CD4-positive, alpha-beta memory T cell (primary cell): ENCODE results near the gene MCM3AP. TPM values are rescaled to one million over a fixed set of nuclear protein-coding genes. Genes with fewer than 3 reads are reported as not detected.

ENCODE experiments used
- CTCF ChIA-PET: fragments of 350-600 bp; sonication (Branson Sonifier 250); formaldehyde crosslinking; loops from one replicate; lab custom pipeline; 2021; ENCODE audit warnings: inconsistent platforms; ENCODE audit not compliant: partially characterized antibody; lab: Charles Lee
- POLR2A ChIA-PET: fragments of 350-600 bp; sonication (Branson Sonifier 250); formaldehyde crosslinking; loops from one replicate; lab custom pipeline; 2021; ENCODE audit not compliant: partially characterized antibody; lab: Charles Lee
- DNase-seq, 5 donors: peaks; one replicate each; pipeline versions ENCODE4 v3.0.0 to v3.0.0-alpha.2; 2020 to 2022; ENCODE audit warnings: mixed read lengths in 1 of 5
- H3K27ac ChIP-seq: one replicate; pipeline ENCODE4 v1.7.0; 2013; ENCODE audit warnings: low read depth, low read length
- H3K27me3 ChIP-seq: 2 replicates; pipeline ENCODE4 v1.7.0; 2013; ENCODE audit warnings: mild to moderate bottlenecking, low read length, moderate library complexity; ENCODE audit not compliant: insufficient read depth
- H3K36me3 ChIP-seq: 2 replicates; pipeline ENCODE4 v1.7.0; 2013; ENCODE audit warnings: mild to moderate bottlenecking, low read length, moderate library complexity; ENCODE audit not compliant: insufficient read depth
- H3K4me1 ChIP-seq: 2 replicates; pipeline ENCODE4 v1.7.0; 2013; ENCODE audit warnings: mild to moderate bottlenecking, low read length, moderate library complexity; ENCODE audit not compliant: insufficient read depth
- H3K4me3 ChIP-seq, 2 donors: one replicate each; pipeline ENCODE4 v1.7.0; 2013; ENCODE audit warnings: low read length in 2 of 2, mild to moderate bottlenecking in 1 of 2
- H3K9me3 ChIP-seq, 2 donors: one replicate each; pipeline ENCODE4 v1.7.0; 2013; ENCODE audit warnings: low read length in 2 of 2, control low read depth in 1 of 2; ENCODE audit not compliant: control insufficient read depth in 1 of 2
- H3K27ac Mint-ChIP-seq, 7 donors: one replicate each; pipeline ENCODE4 v1.8.0; 2020 to 2021; ENCODE audit warnings: mixed read lengths in 7 of 7, mild to moderate bottlenecking in 6 of 7, inconsistent platforms in 3 of 7, moderate library complexity in 3 of 7
- H3K27me3 Mint-ChIP-seq, 2 donors: one replicate each; pipeline ENCODE4 v1.8.0; 2020 to 2021; ENCODE audit warnings: mixed read lengths in 2 of 2
- H3K36me3 Mint-ChIP-seq, 2 donors: one replicate each; pipeline ENCODE4 v1.8.0; 2020 to 2021; ENCODE audit warnings: mixed read lengths in 2 of 2, inconsistent platforms in 1 of 2, mild to moderate bottlenecking in 1 of 2
- H3K4me1 Mint-ChIP-seq, 4 donors: one replicate each; pipeline ENCODE4 v1.8.0; 2020 to 2021; ENCODE audit warnings: mixed read lengths in 4 of 4, mild to moderate bottlenecking in 1 of 4
- H3K4me3 Mint-ChIP-seq, 8 donors: one replicate each; pipeline ENCODE4 v1.8.0; 2020 to 2021; ENCODE audit warnings: mixed read lengths in 8 of 8, mild to moderate bottlenecking in 7 of 8, moderate library complexity in 6 of 8, inconsistent platforms in 3 of 8
- H3K9me3 Mint-ChIP-seq, 8 donors: one replicate each; pipeline ENCODE4 v1.8.0; 2020 to 2021; ENCODE audit warnings: mixed read lengths in 8 of 8, mild to moderate bottlenecking in 5 of 8, inconsistent platforms in 3 of 8, moderate library complexity in 1 of 8
- intact Hi-C: fragments of 100-400 bp; cut with micrococcal nuclease; formaldehyde crosslinking; loops from one replicate; pipeline ENCODE4 v1.15.1; 2023
- polyA plus RNA-seq, 2 donors: library from polyadenylated mRNA; unstranded; fragments of 300-500 nt; fragmentation: Illumina TruSeq; gene quantifications; one replicate each; pipeline ENCODE4 v1.2.3, GENCODE V29; 2021
- total RNA-seq, 2 experiments: library from RNA; stranded (reverse); gene quantifications; one replicate each; pipeline ENCODE4 v1.2.3, GENCODE V29; 2021

Gene MCM3AP
- total and polyA plus RNA-seq, 4 experiments from 2014 or later = 14.9 to 168 (median 100) TPM

- Mint-ChIP-seq H3K9me3 (peaks cover 0 to 2% (median 0%) of the 10 kb centered on the region in 8 donors), H3K36me3 (peaks cover 9 to 23% of the 10 kb centered on the region in 2 donors), H3K4me1 (peaks cover 15 to 44% (median 28%) of the 10 kb centered on the region in 4 donors), H3K4me3 (peak overlapping the region; percentile 81 to 97 (median 86)), H3K27ac (peak overlapping the region; percentile 71 to 91 (median 89)), H3K27me3 (no peaks in the 10 kb centered on the region)
- Histone ChIP-seq H3K4me1 (peaks cover 28% of the 10 kb centered on the region), H3K27ac (peak overlapping the region; percentile 69), H3K27me3 (no peaks in the 10 kb centered on the region), H3K36me3 (no peaks in the 10 kb centered on the region), H3K9me3 (no peaks in the 10 kb centered on the region), H3K4me3 (peak overlapping the region; percentile 73 to 93)
- DNase-seq = peak in 1 of 5 donors; percentile 56
- intact Hi-C loops = loop anchor here (10.0 kb wide), 1 partner anchor 350 kb away; no protein-coding TSS in a partner anchor
- ChIA-PET CTCF (interaction anchor here (1.0 to 1.3 kb wide), 3 partner anchors 40 to 182 kb away, joined by 3 to 11 read pairs (median 4); partner anchors contain the start of genes MCM3AP and YBEY), POLR2A (interaction anchor here (0.9 to 2.2 kb wide), 4 partner anchors 40 to 311 kb away, joined by 3 to 6 read pairs (median 4); partner anchors contain the start of genes DIP2A and MCM3AP)
Measured at GRCh38 chr21:46325073-46325912, 39.9 kb upstream of the MCM3AP start.

- ChIA-PET CTCF (no interaction called here), POLR2A (interaction anchor here (0.6 to 2.2 kb wide), 5 partner anchors 39 to 311 kb away, joined by 3 to 16 read pairs (median 6); partner anchors contain the start of genes MCM3AP, PRMT2 and YBEY)
- peak overlapping the region; percentile 73 to 93 for H3K4me3 ChIP-seq
- peak overlapping the region; percentile 94 for H3K27ac ChIP-seq
- peaks cover 28% of the 10 kb centered on the region for H3K4me1 ChIP-seq
- H3K27ac Mint-ChIP-seq = peak overlapping the region in 5 of 7 donors; percentile 91 to 99 (median 99)
- no peaks in the 10 kb centered on the region for H3K36me3 ChIP-seq
- DNase-seq = peak; percentile 77 to 92 (median 88)
- peaks cover 0 to 2% (median 0%) of the 10 kb centered on the region in 8 donors for H3K9me3 Mint-ChIP-seq
- H3K27me3 Mint-ChIP-seq = no peaks in the 10 kb centered on the region
- intact Hi-C loops = loop anchor here (1.0 to 10.0 kb wide), 6 partner anchors 38 to 350 kb away; partner anchors contain the start of genes DIP2A, LSS and YBEY
- no peaks in the 10 kb centered on the region for H3K9me3 ChIP-seq
- peaks cover 9 to 20% of the 10 kb centered on the region in 2 donors for H3K36me3 Mint-ChIP-seq
- H3K4me1 Mint-ChIP-seq = peaks cover 15 to 44% (median 28%) of the 10 kb centered on the region in 4 donors
- H3K4me3 Mint-ChIP-seq = peak overlapping the region; percentile 84 to 98 (median 96)
- H3K27me3 ChIP-seq = no peaks in the 10 kb centered on the region
Measured at GRCh38 chr21:46324390-46325072, 39.1 kb upstream of the MCM3AP start.

GRCh38 chr21:46323710-46324389 is 38.4 kb upstream of the MCM3AP start, which contains the start of the genes C21orf58 and PCNT:
TSS of gene C21orf58 (minus strand) at chr21:46323870. CDS start at chr21:46322738, 1,132 bp downstream.
TSS of gene PCNT (plus strand) at chr21:46324156. CDS start at chr21:46324229, 73 bp downstream.
- peak within 1 kb of the TSS; percentile 91 to 99 (median 99) for H3K27ac Mint-ChIP-seq

GRCh38 chr21:46323227-46323709 is 37.9 kb upstream of the MCM3AP start:
- Mint-ChIP-seq H3K27ac (peak overlapping the region; percentile 31 to 91 (median 75)), H3K9me3 (peaks cover 0 to 2% (median 0%) of the 10 kb centered on the region in 8 donors), H3K27me3 (no peaks in the 10 kb centered on the region), H3K4me1 (peaks cover 15 to 44% (median 28%) of the 10 kb centered on the region in 4 donors), H3K4me3 (peak overlapping the region; percentile 88 to 98 (median 96)), H3K36me3 (peaks cover 9 to 17% of the 10 kb centered on the region in 2 donors)
- Histone ChIP-seq H3K9me3 (no peaks in the 10 kb centered on the region), H3K36me3 (no peaks in the 10 kb centered on the region), H3K4me3 (peak overlapping the region; percentile 73 to 93), H3K4me1 (peaks cover 28% of the 10 kb centered on the region), H3K27me3 (no peaks in the 10 kb centered on the region), H3K27ac (peak overlapping the region; percentile 94)
- peak in 1 of 5 donors; percentile 2 for DNase-seq
- intact Hi-C loops = loop anchor here (10.0 kb wide), 1 partner anchor 348 kb away; no protein-coding TSS in a partner anchor
- POLR2A ChIA-PET = interaction anchor here (0.6 to 1.8 kb wide), 4 partner anchors 27 to 103 kb away, joined by 3 to 16 read pairs (median 4); partner anchors contain the start of genes MCM3AP and YBEY
- CTCF ChIA-PET = interaction anchor here (0.9 to 1.6 kb wide), 3 partner anchors 13 to 180 kb away, joined by 3 to 4 read pairs (median 4); no protein-coding TSS in a partner anchor

More at GRCh38 chr21:46323710-46324389, 38.4 kb upstream of the MCM3AP start, which contains the start of the genes C21orf58 and PCNT:
- Mint-ChIP-seq H3K4me1 (peaks cover 15 to 44% (median 28%) of the 10 kb centered on the region in 4 donors), H3K4me3 (peak within 1 kb of the TSS; percentile 94 to 98 (median 96)), H3K36me3 (peaks cover 9 to 17% of the 10 kb centered on the region in 2 donors), H3K27me3 (no peaks in the 10 kb centered on the region), H3K9me3 (peaks cover 0 to 2% (median 0%) of the 10 kb centered on the region in 8 donors)
- H3K36me3 ChIP-seq = no peaks in the 10 kb centered on the region
- CTCF ChIA-PET = interaction anchor here (0.9 to 1.6 kb wide), 3 partner anchors 13 to 181 kb away, joined by 3 to 4 read pairs (median 4); no protein-coding TSS in a partner anchor
- peak within 1 kb of the TSS; percentile 94 for H3K27ac ChIP-seq
- H3K4me1 ChIP-seq = peaks cover 28% of the 10 kb centered on the region
- POLR2A ChIA-PET = interaction anchor here (0.6 to 1.8 kb wide), 3 partner anchors 38 to 312 kb away, joined by 3 to 16 read pairs (median 6); partner anchors contain the start of genes MCM3AP, PRMT2 and YBEY
- intact Hi-C loops = loop anchor here (1.0 to 10.0 kb wide), 6 partner anchors 38 to 349 kb away; partner anchors contain the start of genes DIP2A, LSS and YBEY
- H3K27me3 ChIP-seq = no peaks in the 10 kb centered on the region
- H3K9me3 ChIP-seq = no peaks in the 10 kb centered on the region
- H3K4me3 ChIP-seq = peak within 1 kb of the TSS; percentile 73 to 93
- peak; percentile 97 to 99 (median 99) for DNase-seq

GRCh38 chr21:46322351-46323226 is 37.2 kb upstream of the MCM3AP start:
- CTCF ChIA-PET = interaction anchor here (0.9 to 1.6 kb wide), 3 partner anchors 12 to 179 kb away, joined by 3 to 4 read pairs (median 4); no protein-coding TSS in a partner anchor
- Histone ChIP-seq H3K27me3 (no peaks in the 10 kb centered on the region), H3K27ac (peak overlapping the region; percentile 94), H3K4me1 (peaks cover 28% of the 10 kb centered on the region), H3K9me3 (no peaks in the 10 kb centered on the region), H3K36me3 (no peaks in the 10 kb centered on the region), H3K4me3 (peak overlapping the region; percentile 73 to 93)
- Mint-ChIP-seq H3K9me3 (peaks cover 0 to 2% (median 0%) of the 10 kb centered on the region in 8 donors), H3K27ac (peak overlapping the region in 6 of 7 donors; percentile 31 to 91 (median 78)), H3K4me1 (peaks cover 15 to 44% (median 28%) of the 10 kb centered on the region in 4 donors), H3K36me3 (peaks cover 4 to 15% of the 10 kb centered on the region in 2 donors), H3K27me3 (no peaks in the 10 kb centered on the region), H3K4me3 (peak overlapping the region; percentile 88 to 98 (median 96))
- POLR2A ChIA-PET = interaction anchor here (0.6 to 1.8 kb wide), 5 partner anchors 26 to 137 kb away, joined by 3 to 16 read pairs (median 4); partner anchors contain the start of genes MCM3AP and YBEY
- DNase-seq = peak in 3 of 5 donors; percentile 5 to 11 (median 6)
- intact Hi-C loops = loop anchor here (10.0 kb wide), 1 partner anchor 348 kb away; no protein-coding TSS in a partner anchor
